ENCODE data around the gene SND1. TPM values are rescaled to one million over a fixed set of nuclear protein-coding genes. Genes with fewer than 3 reads are reported as not detected.

Gene SND1
- total and polyA plus RNA-seq, 4 donors: 59.4 to 214 (median 84.1) TPM

DNA sequence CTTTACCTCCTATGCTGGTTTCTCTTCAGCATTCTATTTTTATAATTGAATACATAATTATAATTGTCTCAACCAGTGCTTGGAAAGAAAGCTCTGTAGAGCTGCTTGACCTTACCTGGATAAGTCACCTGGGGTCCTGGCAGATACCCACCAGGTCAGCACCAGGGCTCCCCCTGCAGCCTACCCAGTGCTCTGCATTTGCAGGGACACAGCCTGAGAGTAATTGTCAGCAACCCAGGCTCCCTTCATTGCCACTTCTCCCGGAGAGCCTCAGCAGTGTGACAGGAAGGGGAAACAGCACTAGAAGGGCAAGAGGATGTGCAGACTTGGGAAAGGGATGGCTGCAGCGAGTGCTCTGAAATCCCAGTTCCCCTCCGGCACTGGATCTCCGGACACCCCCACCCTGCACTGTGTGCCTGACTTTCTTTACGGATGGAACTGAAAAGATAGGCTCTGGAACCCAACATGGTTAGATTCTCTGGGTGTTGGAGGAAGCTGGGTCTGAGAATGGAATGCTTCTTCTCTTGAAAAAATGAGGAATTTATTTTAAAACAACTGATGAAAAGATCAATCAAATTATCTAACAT lies 22.6 kb upstream of the SND1 start (continued):
- TF ChIP-seq, protein P1, sequence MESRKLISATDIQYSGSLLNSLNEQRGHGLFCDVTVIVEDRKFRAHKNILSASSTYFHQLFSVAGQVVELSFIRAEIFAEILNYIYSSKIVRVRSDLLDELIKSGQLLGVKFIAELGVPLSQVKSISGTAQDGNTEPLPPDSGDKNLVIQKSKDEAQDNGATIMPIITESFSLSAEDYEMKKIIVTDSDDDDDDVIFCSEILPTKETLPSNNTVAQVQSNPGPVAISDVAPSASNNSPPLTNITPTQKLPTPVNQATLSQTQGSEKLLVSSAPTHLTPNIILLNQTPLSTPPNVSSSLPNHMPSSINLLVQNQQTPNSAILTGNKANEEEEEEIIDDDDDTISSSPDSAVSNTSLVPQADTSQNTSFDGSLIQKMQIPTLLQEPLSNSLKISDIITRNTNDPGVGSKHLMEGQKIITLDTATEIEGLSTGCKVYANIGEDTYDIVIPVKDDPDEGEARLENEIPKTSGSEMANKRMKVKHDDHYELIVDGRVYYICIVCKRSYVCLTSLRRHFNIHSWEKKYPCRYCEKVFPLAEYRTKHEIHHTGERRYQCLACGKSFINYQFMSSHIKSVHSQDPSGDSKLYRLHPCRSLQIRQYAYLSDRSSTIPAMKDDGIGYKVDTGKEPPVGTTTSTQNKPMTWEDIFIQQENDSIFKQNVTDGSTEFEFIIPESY (IDR thresholded peaks at IDR 0.05): no peak
- no peak for TF ChIP-seq RXRA (IDR thresholded peaks at IDR 0.05)
- no peak for TF ChIP-seq GABPA (IDR thresholded peaks at IDR 0.05 in 1 of 2, conservative IDR thresholded peaks at IDR 0.05 in 1 of 2)
- no peak for TF ChIP-seq TAF1 (conservative IDR thresholded peaks at IDR 0.05)
- TF ChIP-seq HNF4A (conservative IDR thresholded peaks at IDR 0.05): no peak
- TF ChIP-seq YY1 (IDR thresholded peaks at IDR 0.05): no peak
- TF ChIP-seq NR2F2 (IDR thresholded peaks at IDR 0.05): no peak
- TF ChIP-seq FOXA2 (IDR thresholded peaks at IDR 0.05): no peak
- TF ChIP-seq, protein P2, sequence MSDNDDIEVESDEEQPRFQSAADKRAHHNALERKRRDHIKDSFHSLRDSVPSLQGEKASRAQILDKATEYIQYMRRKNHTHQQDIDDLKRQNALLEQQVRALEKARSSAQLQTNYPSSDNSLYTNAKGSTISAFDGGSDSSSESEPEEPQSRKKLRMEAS (IDR thresholded peaks at IDR 0.05): no peak
- no peak for TF ChIP-seq JUND (IDR thresholded peaks at IDR 0.05)

DNA sequence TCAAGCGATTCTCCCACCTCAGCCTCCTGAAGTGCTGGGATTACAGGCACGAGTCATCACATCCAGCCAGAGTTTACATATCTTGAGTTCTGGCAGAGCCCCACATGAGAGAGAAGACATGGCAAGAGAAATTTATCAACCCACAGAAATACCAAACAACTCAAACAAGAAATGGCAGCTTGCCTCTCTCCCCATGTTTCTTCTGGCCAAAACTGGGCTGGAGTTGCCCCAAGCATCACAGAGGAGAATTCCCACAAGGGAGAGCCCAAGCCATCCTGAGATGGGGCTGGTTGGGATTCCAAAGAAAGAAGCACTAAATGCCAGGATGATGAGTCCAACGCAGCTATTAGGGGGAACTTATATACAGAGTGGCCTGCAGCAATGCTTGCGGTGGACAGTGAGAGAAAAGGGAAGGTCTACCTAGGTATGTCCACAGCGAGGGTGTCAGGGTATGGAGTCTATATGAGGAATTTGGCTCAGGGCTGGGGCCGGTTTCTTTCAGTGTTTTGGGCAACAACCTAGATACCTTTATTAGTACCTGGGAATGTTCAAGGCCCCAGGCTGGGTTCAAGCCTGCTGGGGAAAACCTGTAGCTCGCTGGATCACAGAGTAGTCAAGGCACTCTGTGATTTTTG lies 19.6 kb upstream of the SND1 start:
- H3K9me3 ChIP-seq (ENCODE audit: control insufficient read depth in 4 of 4, low read length in 3 of 4): no peaks in the 10 kb centered on the region
- no peaks in the 10 kb centered on the region for H3K27me3 ChIP-seq (ENCODE audit: control insufficient read depth in 4 of 4, insufficient read depth in 4 of 4, low read length in 3 of 4)
- 83% methylated on average over 7 of the region's 7 CpGs for WGBS
- H3K9ac ChIP-seq (ENCODE audit: low read depth in 1 of 2, low read length in 2 of 2): no peak overlapping the region
- no peak for DNase-seq (ENCODE audit: low spot score)
- no peak overlapping the region for H3K27ac ChIP-seq (ENCODE audit: low read depth in 1 of 2, low read length in 2 of 2)
- no peaks in the 10 kb centered on the region for H3K36me3 ChIP-seq (ENCODE audit: control insufficient read depth in 4 of 4, insufficient read depth in 3 of 4, low read depth in 1 of 4, low read length in 3 of 4)
- peaks cover 0 to 5% (median 3%) of the 10 kb centered on the region in 4 donors for H3K4me1 ChIP-seq (ENCODE audit: control insufficient read depth in 4 of 4, insufficient read depth in 4 of 4, low read length in 3 of 4)
- H3K4me3 ChIP-seq (ENCODE audit: low read depth in 1 of 3, low read length in 3 of 3): no peak overlapping the region
- TF ChIP-seq SP1 (IDR thresholded peaks at IDR 0.05): no peak

DNA sequence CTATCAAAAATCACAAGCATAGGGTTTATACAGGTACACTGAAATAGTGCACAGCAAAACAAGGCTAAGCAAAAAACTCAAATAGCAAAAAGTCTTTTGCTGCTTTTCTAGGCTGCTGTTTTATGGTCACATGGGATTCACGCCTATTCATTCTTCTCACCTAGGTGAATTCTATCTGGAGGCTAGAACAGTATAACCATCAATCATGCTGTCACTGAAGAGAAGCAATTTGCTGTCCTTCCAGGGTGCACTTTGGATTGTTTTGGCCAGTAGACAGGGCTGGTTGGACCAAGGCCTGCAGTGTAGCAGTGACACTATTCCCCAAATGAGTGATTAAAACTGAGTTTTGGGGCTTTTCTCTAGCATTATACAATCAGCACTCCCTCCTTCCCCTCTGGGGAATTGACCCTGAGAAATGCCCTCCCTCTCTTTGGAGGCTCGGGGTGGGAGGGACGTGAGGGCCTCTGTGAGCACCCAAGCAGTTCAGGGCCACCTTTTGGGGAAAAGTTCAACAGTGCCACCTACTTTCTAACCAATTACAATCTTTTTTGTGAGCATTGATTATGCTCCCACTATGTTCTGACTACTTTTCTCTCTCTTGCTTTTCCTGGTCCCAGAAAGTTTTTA lies 16.2 kb upstream of the SND1 start:
- H3K27ac ChIP-seq (ENCODE audit: low read depth in 1 of 2, low read length in 2 of 2): no peak overlapping the region
- no peak for TF ChIP-seq FOXA2 (IDR thresholded peaks at IDR 0.05)
- no peak for TF ChIP-seq HNF4A (conservative IDR thresholded peaks at IDR 0.05)

DNA sequence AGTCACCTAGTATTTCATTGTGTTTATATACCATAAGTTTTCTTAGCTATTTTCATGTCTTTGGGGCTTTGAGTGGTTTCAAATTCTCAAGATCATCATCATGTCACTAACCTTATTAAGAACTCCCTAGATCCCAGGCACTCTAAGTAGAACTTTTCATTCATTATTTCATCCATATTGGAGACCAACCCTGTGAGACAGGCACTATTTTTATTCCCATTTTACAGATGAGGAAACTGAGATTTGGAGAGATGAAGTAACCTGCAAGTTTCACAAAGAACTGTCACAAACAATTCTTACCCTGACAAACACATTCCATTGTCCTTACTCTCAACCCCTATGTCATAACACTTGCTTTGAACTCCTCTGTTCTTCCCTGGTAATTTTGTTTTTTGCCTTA lies 13.8 kb upstream of the SND1 start:
- no peaks in the 10 kb centered on the region for H3K27me3 ChIP-seq (ENCODE audit: control insufficient read depth in 4 of 4, insufficient read depth in 4 of 4, low read length in 3 of 4)
- H3K4me1 ChIP-seq (ENCODE audit: control insufficient read depth in 4 of 4, insufficient read depth in 4 of 4, low read length in 3 of 4): peaks cover 0 to 5% (median 0%) of the 10 kb centered on the region in 4 donors
- no peak for DNase-seq (ENCODE audit: low spot score)
- no peak overlapping the region for H3K27ac ChIP-seq (ENCODE audit: low read depth in 1 of 2, low read length in 2 of 2)
- no peak overlapping the region for H3K9ac ChIP-seq (ENCODE audit: low read depth in 1 of 2, low read length in 2 of 2)
- no peaks in the 10 kb centered on the region for H3K9me3 ChIP-seq (ENCODE audit: control insufficient read depth in 4 of 4, low read length in 3 of 4)
- no peak overlapping the region for H3K4me3 ChIP-seq (ENCODE audit: low read depth in 1 of 3, low read length in 3 of 3)
- no peak for TF ChIP-seq YY1 (IDR thresholded peaks at IDR 0.05)
- TF ChIP-seq, protein P1 (IDR thresholded peaks at IDR 0.05): no peak
- no peak for TF ChIP-seq RAD21 (IDR thresholded peaks at IDR 0.05)
- TF ChIP-seq HNF4G (IDR thresholded peaks at IDR 0.05): no peak
- no peaks in the 10 kb centered on the region for H3K36me3 ChIP-seq (ENCODE audit: control insufficient read depth in 4 of 4, insufficient read depth in 3 of 4, low read depth in 1 of 4, low read length in 3 of 4)

More for the DNA sequence above, 16.2 kb upstream of the SND1 start:
- H3K36me3 ChIP-seq (ENCODE audit: control insufficient read depth in 4 of 4, insufficient read depth in 3 of 4, low read depth in 1 of 4, low read length in 3 of 4): no peaks in the 10 kb centered on the region
- no peaks in the 10 kb centered on the region for H3K27me3 ChIP-seq (ENCODE audit: control insufficient read depth in 4 of 4, insufficient read depth in 4 of 4, low read length in 3 of 4)
- peaks cover 0 to 5% (median 0%) of the 10 kb centered on the region in 4 donors for H3K4me1 ChIP-seq (ENCODE audit: control insufficient read depth in 4 of 4, insufficient read depth in 4 of 4, low read length in 3 of 4)
- no peak overlapping the region for H3K9ac ChIP-seq (ENCODE audit: low read depth in 1 of 2, low read length in 2 of 2)
- WGBS: 50% methylated on average over 3 of the region's 3 CpGs
- no peak overlapping the region for H3K4me3 ChIP-seq (ENCODE audit: low read depth in 1 of 3, low read length in 3 of 3)
- no peaks in the 10 kb centered on the region for H3K9me3 ChIP-seq (ENCODE audit: control insufficient read depth in 4 of 4, low read length in 3 of 4)
- DNase-seq (ENCODE audit: low spot score): no peak

All from liver (tissue), 9 donors.